ENCODE data around the gene KCTD12.
"Not testable (repeated sequence)": the region's sequence is repeated elsewhere in the genome, so short reads cannot be mapped to it uniquely, and the experiment has no call there.

KCTD12 gene

GRCh38 chr13:76886292-76887075 lies at the start of gene KCTD12:
Gene KCTD12 (minus strand): TSS chr13:76886405. CDS start chr13:76886148, 257 bp downstream.
- Mint-ChIP-seq H3K27me3 (peaks cover 41% of the 10 kb centered on the region), H3K27ac (peak within 1 kb of the TSS; percentile 88 to 97), H3K4me3 (peak within 1 kb of the TSS; percentile 88 to 98), H3K4me1 (peaks cover 40% of the 10 kb centered on the region), H3K9me3 (no peaks in the 10 kb centered on the region)
- DNase-seq (peak; percentile 77 to 84), ATAC-seq (peak; percentile 79)

GRCh38 chr13:76934671-76935070 lies 48.5 kb upstream of the KCTD12 start:
- no peak overlapping the region for H3K27ac Mint-ChIP-seq
- H3K4me1 Mint-ChIP-seq = no peaks in the 10 kb centered on the region
- DNase-seq (no peak), ATAC-seq (no peak)
- H3K9me3 Mint-ChIP-seq = peaks cover 0 to 4% of the 10 kb centered on the region in 2 donors
- H3K27me3 Mint-ChIP-seq = no peaks in the 10 kb centered on the region
- no peak overlapping the region for H3K4me3 Mint-ChIP-seq

- H3K4me1 Mint-ChIP-seq = no peaks in the 10 kb centered on the region
- no peak overlapping the region for H3K4me3 Mint-ChIP-seq
- no peak for ATAC-seq
- H3K27ac Mint-ChIP-seq = no peak overlapping the region
- DNase-seq = no peak
- H3K9me3 Mint-ChIP-seq = peaks cover 0 to 4% of the 10 kb centered on the region in 2 donors
- H3K27me3 Mint-ChIP-seq = no peaks in the 10 kb centered on the region
Measured at GRCh38 chr13:76932076-76932475, 45.9 kb upstream of the KCTD12 start.

GRCh38 chr13:76929851-76930374 lies 43.7 kb upstream of the KCTD12 start:
- Mint-ChIP-seq H3K9me3 (no peaks in the 10 kb centered on the region), H3K27ac (no peak overlapping the region), H3K27me3 (no peaks in the 10 kb centered on the region), H3K4me1 (no peaks in the 10 kb centered on the region), H3K4me3 (no peak overlapping the region)
- DNase-seq (no peak), ATAC-seq (no peak)

GRCh38 chr13:76929320-76929719 lies 43.1 kb upstream of the KCTD12 start:
- no peak overlapping the region for H3K4me3 Mint-ChIP-seq
- DNase-seq (no peak), ATAC-seq (no peak)
- H3K9me3 Mint-ChIP-seq = no peaks in the 10 kb centered on the region
- H3K27me3 Mint-ChIP-seq = no peaks in the 10 kb centered on the region
- H3K4me1 Mint-ChIP-seq = no peaks in the 10 kb centered on the region
- no peak overlapping the region for H3K27ac Mint-ChIP-seq

GRCh38 chr13:76928456-76928855 lies 42.3 kb upstream of the KCTD12 start:
- Mint-ChIP-seq H3K4me1 (no peaks in the 10 kb centered on the region), H3K27ac (no peak overlapping the region), H3K4me3 (no peak overlapping the region), H3K9me3 (no peaks in the 10 kb centered on the region), H3K27me3 (peaks cover 1% of the 10 kb centered on the region)
- ATAC-seq = no peak
- DNase-seq = no peak

GRCh38 chr13:76927955-76928354 lies 41.8 kb upstream of the KCTD12 start:
- DNase-seq = no peak
- H3K4me3 Mint-ChIP-seq = no peak overlapping the region
- peaks cover 6% of the 10 kb centered on the region for H3K27me3 Mint-ChIP-seq

GRCh38 chr13:76925115-76925514 lies 38.9 kb upstream of the KCTD12 start:
- H3K9me3 Mint-ChIP-seq = peaks cover 2 to 4% of the 10 kb centered on the region in 2 donors
- H3K27ac Mint-ChIP-seq = no peak overlapping the region
- H3K4me3 Mint-ChIP-seq = no peak overlapping the region
- no peak for ATAC-seq
- peaks cover 15% of the 10 kb centered on the region for H3K27me3 Mint-ChIP-seq
- no peaks in the 10 kb centered on the region for H3K4me1 Mint-ChIP-seq
- no peak for DNase-seq

More at GRCh38 chr13:76927955-76928354, 41.8 kb upstream of the KCTD12 start:
- Mint-ChIP-seq H3K9me3 (no peaks in the 10 kb centered on the region), H3K4me1 (no peaks in the 10 kb centered on the region), H3K27ac (no peak overlapping the region)
- ATAC-seq = no peak

GRCh38 chr13:76921516-76921915 lies 35.3 kb upstream of the KCTD12 start:
- Mint-ChIP-seq H3K4me1 (no peaks in the 10 kb centered on the region), H3K27ac (no peak overlapping the region), H3K27me3 (peaks cover 25% of the 10 kb centered on the region), H3K4me3 (no peak overlapping the region), H3K9me3 (peaks cover 8 to 9% of the 10 kb centered on the region in 2 donors)
- ATAC-seq = no peak
- no peak for DNase-seq

- not testable (repeated sequence) for H3K9me3 Mint-ChIP-seq, H3K4me1 Mint-ChIP-seq, ATAC-seq, H3K27ac Mint-ChIP-seq, DNase-seq, H3K4me3 Mint-ChIP-seq
- H3K27me3 Mint-ChIP-seq = peaks cover 26% of the 10 kb centered on the region
Measured at GRCh38 chr13:76917755-76918481, 31.7 kb upstream of the KCTD12 start.

GRCh38 chr13:76917095-76917494 lies 30.9 kb upstream of the KCTD12 start:
- Mint-ChIP-seq H3K27me3 (peaks cover 22% of the 10 kb centered on the region), H3K9me3 (peaks cover 8 to 9% of the 10 kb centered on the region in 2 donors), H3K4me1 (no peaks in the 10 kb centered on the region), H3K4me3 (no peak overlapping the region), H3K27ac (no peak overlapping the region)
- ATAC-seq (no peak), DNase-seq (no peak)

GRCh38 chr13:76913898-76914297 lies 27.7 kb upstream of the KCTD12 start:
- H3K4me3 Mint-ChIP-seq = no peak overlapping the region
- H3K9me3 Mint-ChIP-seq = no peaks in the 10 kb centered on the region
- peak overlapping the region in 1 of 2 donors; percentile 37 for H3K27ac Mint-ChIP-seq
- H3K27me3 Mint-ChIP-seq = peaks cover 14% of the 10 kb centered on the region
- no peak for ATAC-seq
- H3K4me1 Mint-ChIP-seq = no peaks in the 10 kb centered on the region
- no peak for DNase-seq

- H3K4me1 Mint-ChIP-seq = no peaks in the 10 kb centered on the region
- no peak overlapping the region for H3K27ac Mint-ChIP-seq
- ATAC-seq = no peak
- DNase-seq = no peak
- H3K9me3 Mint-ChIP-seq = no peaks in the 10 kb centered on the region
- no peak overlapping the region for H3K4me3 Mint-ChIP-seq
- peaks cover 13% of the 10 kb centered on the region for H3K27me3 Mint-ChIP-seq
Measured at GRCh38 chr13:76912476-76912875, 26.3 kb upstream of the KCTD12 start.

- H3K4me1 Mint-ChIP-seq = no peaks in the 10 kb centered on the region
- H3K27ac Mint-ChIP-seq = no peak overlapping the region
- H3K4me3 Mint-ChIP-seq = no peak overlapping the region
- H3K27me3 Mint-ChIP-seq = peaks cover 13% of the 10 kb centered on the region
- DNase-seq (no peak), ATAC-seq (no peak)
- peaks cover under 1 to 4% of the 10 kb centered on the region in 2 donors for H3K9me3 Mint-ChIP-seq
Measured at GRCh38 chr13:76904507-76904906, 18.3 kb upstream of the KCTD12 start.

GRCh38 chr13:76903544-76904162 lies 17.4 kb upstream of the KCTD12 start:
- Mint-ChIP-seq H3K9me3 (peaks cover 9 to 12% of the 10 kb centered on the region in 2 donors), H3K4me1 (no peaks in the 10 kb centered on the region), H3K27me3 (peaks cover 13% of the 10 kb centered on the region), H3K27ac (no peak overlapping the region), H3K4me3 (no peak overlapping the region)
- DNase-seq (peak; percentile 51 to 61), ATAC-seq (peak; percentile 77)
